KOPT-K1 (cell line): Measurements from ENCODE around the gene TNS1.

ENCODE experiments used
- H3K27ac ChIP-seq: fragments of 200-600 bp; sonication (generic); 2 replicates; pipeline ENCODE4 v1.5.1; 2016; ENCODE audit warnings: antibody characterized with exemption, mild to moderate bottlenecking, low read depth, low read length; ENCODE audit not compliant: poor library complexity, severe bottlenecking
- H3K36me3 ChIP-seq: fragments of 200-600 bp; sonication (generic); 2 replicates; pipeline ENCODE4 v1.5.1; 2017; ENCODE audit warnings: antibody characterized with exemption, mild to moderate bottlenecking, low read length, moderate library complexity; ENCODE audit not compliant: insufficient read depth
- H3K9me3 ChIP-seq: fragments of 200-600 bp; sonication (generic); 2 replicates; pipeline ENCODE4 v1.5.1; 2017; ENCODE audit warnings: antibody characterized with exemption, low read length, mild to moderate bottlenecking; ENCODE audit not compliant: insufficient read depth, poor library complexity, severe bottlenecking

Gene TNS1

GRCh38 chr2:217837530-217837929 is 165.3 kb downstream of the TNS1 start:
- Histone ChIP-seq H3K9me3 (no peaks in the 10 kb centered on the region), H3K36me3 (no peaks in the 10 kb centered on the region), H3K27ac (no peak overlapping the region)

GRCh38 chr2:217836901-217837491 is 165.8 kb downstream of the TNS1 start:
- Histone ChIP-seq H3K36me3 (no peaks in the 10 kb centered on the region), H3K27ac (no peak overlapping the region), H3K9me3 (no peaks in the 10 kb centered on the region)

GRCh38 chr2:217835931-217836891 is 166.6 kb downstream of the TNS1 start:
- no peaks in the 10 kb centered on the region for H3K9me3 ChIP-seq
- no peaks in the 10 kb centered on the region for H3K36me3 ChIP-seq
- no peak overlapping the region for H3K27ac ChIP-seq

- no peaks in the 10 kb centered on the region for H3K9me3 ChIP-seq
- H3K36me3 ChIP-seq = no peaks in the 10 kb centered on the region
- no peak overlapping the region for H3K27ac ChIP-seq
Measured at GRCh38 chr2:217834744-217835513, 167.9 kb downstream of the TNS1 start.

- H3K36me3 ChIP-seq = no peaks in the 10 kb centered on the region
- H3K27ac ChIP-seq = no peak overlapping the region
Measured at GRCh38 chr2:217834057-217834620, 168.7 kb downstream of the TNS1 start.

GRCh38 chr2:217833439-217833838 is 169.4 kb downstream of the TNS1 start:
- Histone ChIP-seq H3K9me3 (no peaks in the 10 kb centered on the region), H3K36me3 (no peaks in the 10 kb centered on the region), H3K27ac (no peak overlapping the region)

More at GRCh38 chr2:217834057-217834620, 168.7 kb downstream of the TNS1 start:
- H3K9me3 ChIP-seq = no peaks in the 10 kb centered on the region

- no peaks in the 10 kb centered on the region for H3K36me3 ChIP-seq
- H3K27ac ChIP-seq = no peak overlapping the region
- no peaks in the 10 kb centered on the region for H3K9me3 ChIP-seq
Measured at GRCh38 chr2:217832987-217833386, 169.8 kb downstream of the TNS1 start.

- Histone ChIP-seq H3K27ac (no peak overlapping the region), H3K36me3 (no peaks in the 10 kb centered on the region), H3K9me3 (no peaks in the 10 kb centered on the region)
Measured at GRCh38 chr2:217832115-217832514, 170.7 kb downstream of the TNS1 start.

- H3K36me3 ChIP-seq = no peaks in the 10 kb centered on the region
- no peaks in the 10 kb centered on the region for H3K9me3 ChIP-seq
- no peak overlapping the region for H3K27ac ChIP-seq
Measured at GRCh38 chr2:217831306-217831705, 171.5 kb downstream of the TNS1 start.

GRCh38 chr2:217830807-217831206 is 172.0 kb downstream of the TNS1 start:
- no peaks in the 10 kb centered on the region for H3K36me3 ChIP-seq
- H3K9me3 ChIP-seq = no peaks in the 10 kb centered on the region

GRCh38 chr2:217830061-217830460 is 172.7 kb downstream of the TNS1 start:
- H3K9me3 ChIP-seq = no peaks in the 10 kb centered on the region
- H3K36me3 ChIP-seq = no peaks in the 10 kb centered on the region
- H3K27ac ChIP-seq = no peak overlapping the region

More at GRCh38 chr2:217830807-217831206, 172.0 kb downstream of the TNS1 start:
- H3K27ac ChIP-seq = no peak overlapping the region

- H3K9me3 ChIP-seq = no peaks in the 10 kb centered on the region
- no peak overlapping the region for H3K27ac ChIP-seq
- H3K36me3 ChIP-seq = no peaks in the 10 kb centered on the region
Measured at GRCh38 chr2:217829420-217829819, 173.4 kb downstream of the TNS1 start.

GRCh38 chr2:217828336-217828735 is 174.5 kb downstream of the TNS1 start:
- H3K9me3 ChIP-seq = no peaks in the 10 kb centered on the region
- H3K36me3 ChIP-seq = no peaks in the 10 kb centered on the region
- no peak overlapping the region for H3K27ac ChIP-seq

- Histone ChIP-seq H3K9me3 (no peaks in the 10 kb centered on the region), H3K36me3 (no peaks in the 10 kb centered on the region), H3K27ac (no peak overlapping the region)
Measured at GRCh38 chr2:217827430-217828201, 175.2 kb downstream of the TNS1 start.
